HG02884 (cell line): Measurements from ENCODE around the gene TNK2.

ENCODE experiments used
- ATAC-seq: cut with Tn5 transposase; IDR thresholded peaks from one replicate; pipeline ENCODE4 v1.9.1; 2021; ENCODE audit warnings: mild to moderate bottlenecking, moderate library complexity; ENCODE audit not compliant: unreplicated experiment

TNK2 gene

DNA sequence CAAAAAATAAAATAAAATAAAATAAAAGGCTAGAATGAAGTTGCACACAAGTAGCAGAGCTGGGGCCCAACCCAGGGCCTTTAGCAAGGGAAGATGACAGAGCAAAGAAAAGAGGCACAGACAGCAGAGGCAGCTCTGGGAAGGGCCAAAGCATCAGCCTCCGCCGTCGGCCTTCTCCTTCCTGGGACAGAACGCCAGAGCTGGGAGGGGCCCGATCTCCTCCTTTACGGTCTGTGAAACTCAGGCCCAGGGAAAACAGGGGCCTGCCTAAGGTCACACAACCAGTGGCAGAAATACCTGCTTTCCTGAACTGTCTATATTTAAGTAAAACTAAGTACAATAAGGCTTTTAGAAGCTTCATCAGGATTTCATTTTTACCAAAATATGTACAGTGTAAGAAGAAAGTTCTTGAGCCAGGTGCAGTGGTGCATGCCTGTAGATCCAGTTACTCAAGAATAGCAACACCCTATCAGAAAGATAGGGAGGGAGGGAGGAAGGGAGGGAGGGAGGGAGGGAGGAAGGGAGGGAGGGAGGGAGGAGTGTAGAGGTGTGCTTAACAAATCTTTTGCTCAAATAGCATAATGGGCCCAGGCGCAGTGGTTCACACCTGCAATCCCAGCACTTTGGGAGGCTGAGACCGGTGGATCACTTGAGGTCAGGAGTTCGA is 53.6 kb downstream of the TNK2 start:
- no peak for ATAC-seq

DNA sequence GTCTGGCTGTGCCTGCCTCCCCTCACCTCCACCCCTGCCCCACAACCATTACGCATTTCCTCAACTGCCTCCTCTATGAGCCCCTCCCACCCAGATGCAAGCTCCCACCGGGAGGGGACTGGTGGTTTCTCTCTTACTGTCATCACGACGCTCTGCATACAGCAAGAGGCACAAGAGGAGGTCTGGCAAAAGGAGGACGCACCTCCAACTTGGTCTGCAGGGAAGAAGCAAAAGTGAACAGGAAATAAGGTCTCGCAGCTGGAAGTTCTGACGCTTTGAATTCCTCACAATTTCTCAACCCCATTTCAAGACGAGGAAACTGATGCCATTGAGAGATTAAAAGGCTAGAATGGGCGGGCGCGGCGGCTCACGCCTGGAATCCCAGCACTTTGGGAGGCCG is 54.4 kb downstream of the TNK2 start:
- ATAC-seq: no peak

DNA sequence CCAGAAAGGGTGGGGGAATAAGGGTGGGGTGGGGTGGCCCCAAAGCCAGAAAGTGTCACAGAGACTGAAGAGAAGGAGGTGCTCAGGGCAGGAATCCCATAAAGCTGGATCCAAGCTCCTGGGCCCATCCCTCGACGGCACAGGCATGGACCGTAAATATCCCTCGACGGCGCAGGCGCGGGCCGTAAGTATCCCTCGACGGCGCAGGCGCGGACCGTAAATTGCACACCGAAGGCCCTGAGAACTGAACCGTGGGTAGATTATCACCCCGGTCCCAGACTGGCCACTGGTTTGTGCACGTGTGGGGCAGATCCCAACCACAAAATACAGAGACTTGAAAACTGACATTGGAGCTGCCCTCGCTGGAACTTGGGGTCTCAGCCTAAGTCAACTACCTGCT is 55.3 kb downstream of the TNK2 start:
- ATAC-seq: no peak

DNA sequence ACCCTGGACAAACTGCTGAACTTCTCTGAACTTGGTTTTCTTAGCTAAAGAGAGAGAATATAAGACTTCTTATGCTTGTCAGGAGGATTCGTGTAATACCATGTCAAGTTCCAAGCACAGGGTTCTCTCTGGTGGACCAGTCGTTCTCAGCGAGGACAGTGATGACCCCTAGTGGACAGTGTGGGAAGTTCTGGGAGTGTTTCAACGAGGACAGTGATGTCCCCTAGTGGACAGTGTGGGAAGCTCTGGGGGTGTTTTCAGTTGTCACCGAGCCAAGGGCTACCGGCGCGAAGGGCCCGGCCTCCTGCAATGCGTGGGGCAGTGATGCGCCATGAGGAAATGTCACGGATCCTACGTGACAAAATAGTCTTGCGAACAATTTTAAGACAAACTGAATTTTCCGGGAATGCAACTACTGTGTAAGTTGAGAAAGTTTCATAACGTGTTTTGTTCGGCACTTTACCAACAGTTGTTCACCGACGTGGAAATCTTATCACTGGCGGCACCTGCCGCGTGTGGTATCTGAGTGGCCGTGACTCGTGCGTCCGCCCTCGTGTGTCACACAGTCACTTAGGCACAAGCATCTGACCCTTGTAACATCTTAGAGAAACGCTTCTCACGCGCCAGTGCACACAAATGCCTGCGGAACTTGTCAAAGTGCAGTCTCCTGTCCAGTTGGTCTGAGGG is 57.4 kb downstream of the TNK2 start:
- peak; percentile 87 for ATAC-seq

DNA sequence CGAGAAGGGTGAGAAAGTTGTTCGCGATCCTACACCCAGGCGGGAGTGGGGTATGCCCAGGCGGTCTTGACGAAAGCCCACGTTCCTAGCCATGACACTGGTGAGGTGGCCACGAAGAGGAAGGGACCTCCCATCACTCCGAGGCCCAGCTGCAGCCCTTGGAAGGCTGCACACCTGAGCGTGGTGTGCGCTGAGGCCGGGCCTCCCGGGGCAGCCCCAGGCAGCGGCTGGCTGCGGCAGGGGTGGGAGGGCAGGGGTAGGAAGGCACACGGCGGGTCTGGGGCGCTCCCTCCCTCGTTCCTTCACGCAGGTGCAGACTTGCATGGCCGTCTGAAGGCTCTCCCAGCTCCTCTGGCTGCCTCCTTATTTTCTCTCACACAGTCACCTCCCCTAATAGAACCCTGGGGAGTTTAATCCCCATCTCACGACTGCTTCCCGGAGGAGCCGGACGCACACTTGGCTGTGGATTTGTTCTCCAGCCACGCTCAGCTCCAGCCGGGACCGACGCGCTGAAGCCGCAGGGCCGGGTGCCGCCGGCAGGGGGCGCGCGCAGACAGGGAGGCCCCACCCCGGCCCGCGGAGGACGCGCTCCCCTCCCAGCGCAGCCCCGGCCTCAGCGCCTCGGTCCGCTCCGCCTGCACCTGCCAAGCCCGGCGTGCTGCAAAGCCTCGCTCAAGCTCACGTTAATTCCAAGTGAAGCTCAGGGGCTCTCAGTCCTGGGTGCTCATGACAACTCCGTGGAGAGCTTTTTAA is 58.9 kb downstream of the TNK2 start:
- no peak for ATAC-seq

DNA sequence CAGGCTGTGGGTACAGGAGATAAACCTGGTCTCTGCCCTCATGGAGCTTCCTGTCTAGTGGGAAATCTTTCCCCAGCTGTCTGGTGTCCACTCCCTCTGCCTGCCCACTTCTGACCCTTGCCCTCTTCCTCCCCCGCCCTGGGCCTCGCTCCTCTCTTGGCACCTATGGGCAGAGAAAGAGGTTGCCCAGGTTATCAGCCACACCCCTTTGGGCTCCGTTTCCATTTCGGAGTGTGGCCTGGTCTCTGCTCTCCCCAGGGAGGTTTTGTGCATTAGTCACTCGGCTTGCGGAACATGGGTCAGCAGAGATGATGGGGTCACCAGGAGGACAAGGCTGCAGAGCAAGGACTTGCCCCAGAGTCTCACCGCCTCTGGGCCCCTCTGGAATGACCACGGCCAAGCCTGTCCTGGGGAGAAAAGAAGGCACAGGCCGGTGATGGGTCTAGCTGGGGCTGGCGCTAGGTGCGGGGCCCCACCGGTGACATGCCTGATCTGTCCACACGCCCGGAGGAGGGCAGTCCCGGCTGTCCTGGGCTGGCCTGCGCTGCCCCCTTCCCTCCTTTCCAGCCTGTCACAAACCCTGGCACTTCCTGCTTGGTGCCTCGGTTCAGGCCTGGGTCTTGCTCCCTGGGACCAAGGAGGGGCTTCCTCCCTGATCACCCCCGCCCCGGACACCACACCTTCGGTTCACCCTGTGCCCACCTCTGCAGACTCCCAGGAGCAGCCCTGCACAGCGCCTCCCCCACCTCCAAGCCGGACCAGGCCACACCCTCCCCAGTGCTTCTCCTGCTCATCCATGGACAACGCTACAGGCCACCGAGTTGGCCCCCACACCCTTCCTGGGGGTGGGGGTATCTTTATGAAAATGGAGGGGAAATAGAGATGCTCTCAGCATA is 61.0 kb downstream of the TNK2 start:
- ATAC-seq: no peak

DNA sequence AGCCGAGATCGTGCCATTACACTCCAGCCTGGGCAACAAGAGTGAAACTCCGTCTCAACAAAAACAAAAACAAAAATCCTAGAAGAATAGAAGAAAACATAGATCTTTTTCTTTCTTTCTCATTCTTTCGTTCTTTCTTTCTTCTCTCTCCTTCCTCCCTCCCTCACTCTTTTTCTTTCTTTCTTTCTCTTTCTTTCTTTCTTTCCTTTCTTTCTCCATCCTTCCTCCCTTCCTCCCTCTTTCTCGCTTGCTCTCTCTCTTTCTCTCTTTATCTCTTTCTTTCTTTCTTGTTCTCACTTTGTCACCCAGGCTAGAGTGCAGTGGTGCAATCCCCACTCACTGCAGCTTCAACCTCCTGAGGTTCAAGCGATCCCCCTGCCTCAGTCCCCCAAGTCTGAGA is 62.9 kb downstream of the TNK2 start:
- no peak for ATAC-seq

DNA sequence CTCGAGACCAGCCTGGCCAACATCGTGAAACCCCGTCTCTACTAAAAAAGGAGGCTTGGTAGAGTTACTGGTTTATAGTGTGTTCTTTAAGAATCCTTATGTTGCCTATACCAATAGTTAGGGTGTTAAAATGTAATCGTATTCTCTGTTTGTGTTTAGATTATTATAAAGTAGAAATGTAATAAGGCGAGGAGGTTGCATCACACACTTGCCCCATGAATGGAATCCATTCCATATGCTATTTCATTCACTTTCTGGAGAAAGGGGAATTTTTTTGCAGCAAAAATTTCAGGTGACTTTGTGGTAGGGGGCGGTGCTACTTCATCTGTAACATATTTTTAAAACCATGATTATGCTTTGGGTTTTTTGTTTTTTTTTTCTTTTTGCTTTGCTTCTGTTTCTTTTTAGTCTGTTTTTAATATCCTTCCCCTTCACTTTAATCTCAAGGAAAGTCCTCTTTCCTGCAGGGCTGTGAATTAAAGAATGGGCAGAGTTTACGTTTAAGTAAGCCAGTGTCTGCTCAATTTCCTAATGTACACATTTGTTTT is 63.6 kb downstream of the TNK2 start:
- no peak for ATAC-seq

DNA sequence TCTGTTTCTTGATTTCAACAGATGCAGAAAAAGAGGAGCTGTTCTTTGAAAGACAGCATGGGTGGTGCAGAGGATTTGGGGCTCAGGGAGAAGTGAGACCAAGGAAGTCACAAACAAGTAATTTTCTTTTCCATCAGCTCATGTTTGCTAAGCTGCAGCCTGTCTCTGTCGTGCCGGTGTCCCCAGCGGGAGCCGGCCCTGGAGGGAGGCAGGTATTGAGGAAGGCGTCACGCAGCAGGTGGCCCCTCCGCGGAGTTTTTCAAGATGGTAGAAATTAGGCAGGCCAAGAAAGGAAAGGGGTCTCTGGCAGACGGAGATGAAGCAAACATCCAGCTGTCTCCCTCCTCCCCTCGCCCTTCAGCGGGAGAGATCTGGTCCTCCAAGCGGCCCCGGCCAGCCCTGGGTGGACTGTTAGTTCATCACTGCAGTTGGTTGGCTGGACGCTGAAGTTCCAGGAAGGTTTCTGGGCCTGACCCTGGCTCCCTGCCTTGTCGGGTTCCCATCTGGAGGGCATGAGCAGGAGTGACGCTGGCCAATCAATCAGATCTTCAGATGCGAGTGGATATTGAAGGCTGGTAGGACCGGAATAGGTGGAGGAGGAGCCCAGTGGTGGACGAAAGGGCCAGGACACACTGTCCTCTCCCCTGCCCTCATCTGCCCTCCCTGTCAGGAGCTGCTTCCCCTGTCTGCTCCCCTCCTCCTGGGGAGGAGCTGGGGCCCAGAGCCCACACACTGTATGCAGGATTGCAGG is 68.9 kb downstream of the TNK2 start:
- no peak for ATAC-seq

DNA sequence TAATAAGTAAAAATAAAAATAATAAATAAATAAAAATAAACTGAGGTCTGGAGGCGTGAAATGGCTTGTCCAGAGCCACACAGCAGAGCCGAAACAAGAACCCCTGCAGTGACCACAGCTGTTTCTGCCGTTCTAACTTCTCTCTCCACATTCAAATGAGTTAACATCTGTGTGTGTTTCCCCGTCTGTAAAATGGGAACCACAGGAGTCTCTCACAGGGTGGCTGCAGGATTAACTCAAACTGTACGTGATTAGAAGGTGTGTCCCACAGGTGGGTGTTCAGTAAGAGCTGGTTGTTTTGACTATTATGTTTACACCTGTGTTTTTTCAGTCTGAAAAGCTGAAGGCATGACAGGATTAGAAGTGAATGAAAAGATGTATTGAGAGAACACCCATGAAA is 69.6 kb downstream of the TNK2 start:
- ATAC-seq: no peak

DNA sequence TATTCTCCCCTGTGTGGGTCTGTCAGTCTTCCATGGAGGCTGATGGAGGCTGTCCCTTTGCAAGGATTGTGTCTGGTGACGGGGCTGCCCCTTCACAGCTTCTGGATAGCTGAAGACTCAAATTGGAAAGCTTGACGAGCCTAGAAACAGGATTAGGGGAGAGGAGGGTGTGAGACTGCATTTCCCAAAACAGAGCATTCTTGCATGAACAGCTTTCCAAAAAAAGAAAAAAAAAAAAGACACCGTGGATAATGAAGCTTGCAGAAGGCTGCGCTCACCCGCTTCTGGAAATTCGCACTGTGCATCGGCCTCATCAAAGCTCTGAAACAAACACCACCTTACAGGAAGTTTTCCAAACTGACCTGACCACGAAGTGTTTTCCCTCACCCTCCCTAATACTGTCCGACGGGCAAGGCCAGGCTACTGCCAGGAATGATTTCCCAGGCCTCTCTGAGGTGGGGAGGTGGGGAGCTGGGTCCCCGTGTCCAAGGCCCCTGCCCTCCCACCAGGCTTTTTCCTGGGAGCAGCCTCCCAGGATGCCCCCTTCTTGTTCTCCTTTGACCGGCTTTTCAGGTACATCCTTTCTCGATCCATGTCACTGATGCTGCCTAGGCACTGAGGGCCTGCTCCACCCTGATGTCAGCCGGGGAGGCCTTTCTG is 71.7 kb downstream of the TNK2 start:
- no peak for ATAC-seq

DNA sequence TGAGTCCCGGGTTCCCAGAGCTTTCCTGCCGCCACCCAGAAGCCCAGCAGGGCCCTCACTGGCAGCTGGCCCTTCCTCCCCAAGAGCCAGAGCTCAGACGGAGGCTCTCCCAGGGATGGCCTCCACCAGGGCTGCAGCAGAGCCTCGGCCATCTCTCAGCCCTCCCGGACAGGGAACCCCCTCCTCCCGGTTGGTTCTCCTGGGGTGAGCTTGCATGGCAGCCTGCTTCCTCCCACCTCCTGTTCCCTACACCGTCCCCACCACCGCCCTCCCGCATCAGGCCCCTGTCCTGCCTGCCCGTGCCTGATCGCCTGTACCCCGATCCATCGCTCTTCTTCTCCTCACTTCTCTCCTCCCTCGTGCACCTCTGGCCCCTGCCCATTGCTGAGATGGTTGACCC is 72.6 kb downstream of the TNK2 start:
- no peak for ATAC-seq

DNA sequence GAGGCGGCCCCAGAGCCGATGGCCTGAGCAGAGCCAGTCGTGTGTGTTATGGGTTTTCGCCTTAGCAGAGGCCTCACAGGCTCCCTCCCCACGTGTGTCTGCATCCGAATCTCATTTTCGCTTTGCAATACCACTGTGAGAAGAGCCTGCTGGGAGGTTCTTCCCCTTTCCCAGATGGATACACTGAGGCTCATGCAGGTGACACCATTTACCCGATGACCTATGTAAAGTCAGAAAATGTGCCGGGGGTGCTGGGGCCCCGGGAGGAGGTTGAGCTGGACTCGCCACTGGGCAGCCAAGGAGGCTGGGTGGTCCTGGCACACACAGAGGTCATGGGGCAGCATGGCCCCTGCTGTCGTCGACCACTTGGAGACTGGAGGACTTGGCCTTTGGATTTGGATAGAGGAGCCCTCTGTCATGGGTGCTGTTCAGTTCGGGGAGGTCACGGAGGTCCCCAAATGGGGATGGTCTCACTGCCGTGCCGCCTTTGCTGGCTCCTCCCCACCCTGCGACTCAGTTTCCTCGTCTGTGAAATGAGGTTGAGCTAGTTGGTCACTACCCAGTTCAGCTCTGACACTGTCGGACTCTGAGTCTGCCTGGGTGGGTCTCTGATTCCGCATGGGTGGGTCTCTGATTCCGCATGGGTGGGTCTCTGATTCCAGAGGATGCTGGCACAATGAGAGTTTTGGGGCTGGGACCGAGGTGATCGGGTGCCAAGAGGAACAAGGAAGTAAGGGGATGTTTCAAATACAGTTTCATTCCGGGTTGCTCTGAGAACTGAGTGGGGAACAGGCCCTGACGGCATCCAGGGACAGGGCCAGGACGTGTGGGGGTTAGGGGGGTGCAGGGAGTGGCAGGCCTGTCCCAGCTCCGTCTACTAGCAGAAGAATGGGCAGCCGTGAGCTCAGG is 73.4 kb downstream of the TNK2 start:
- ATAC-seq: no peak

DNA sequence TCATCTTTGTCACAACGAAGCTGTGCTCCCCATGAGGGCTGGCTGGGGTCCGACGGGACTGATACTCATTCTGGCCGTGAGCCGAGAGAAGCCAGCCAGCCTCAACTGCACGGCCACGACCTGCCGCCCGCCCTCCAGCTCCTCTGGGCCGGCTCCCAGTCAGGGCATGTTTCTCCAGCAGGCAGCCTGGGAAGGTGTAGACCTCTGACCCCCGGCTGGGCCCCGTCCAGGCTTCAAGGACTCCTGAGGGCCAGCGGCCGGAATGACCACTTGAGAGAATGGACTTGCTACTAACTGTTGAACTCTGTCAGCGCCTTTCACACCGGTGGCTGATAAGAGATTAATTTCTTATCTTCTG is 78.5 kb downstream of the TNK2 start:
- ATAC-seq: no peak

DNA sequence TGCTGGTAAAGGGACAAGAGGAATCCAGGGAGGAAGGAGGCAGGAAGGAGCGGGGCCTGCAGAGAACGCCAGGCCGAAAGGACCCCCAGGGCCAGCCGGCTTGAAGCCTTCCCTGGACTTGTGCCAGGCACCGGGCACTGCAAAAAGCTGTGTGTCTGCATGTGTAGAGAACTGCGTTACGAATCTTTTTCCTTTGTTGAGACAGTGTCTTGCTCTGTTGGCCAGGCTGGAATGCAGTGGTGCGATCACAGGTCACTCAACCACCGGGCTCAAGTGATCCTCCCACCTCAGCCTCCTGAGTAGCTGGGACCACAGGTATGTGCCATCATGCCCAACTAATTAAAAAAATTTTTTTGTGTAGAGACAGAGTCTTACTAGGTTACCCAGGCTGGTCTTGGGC is 79.6 kb downstream of the TNK2 start:
- no peak for ATAC-seq

DNA sequence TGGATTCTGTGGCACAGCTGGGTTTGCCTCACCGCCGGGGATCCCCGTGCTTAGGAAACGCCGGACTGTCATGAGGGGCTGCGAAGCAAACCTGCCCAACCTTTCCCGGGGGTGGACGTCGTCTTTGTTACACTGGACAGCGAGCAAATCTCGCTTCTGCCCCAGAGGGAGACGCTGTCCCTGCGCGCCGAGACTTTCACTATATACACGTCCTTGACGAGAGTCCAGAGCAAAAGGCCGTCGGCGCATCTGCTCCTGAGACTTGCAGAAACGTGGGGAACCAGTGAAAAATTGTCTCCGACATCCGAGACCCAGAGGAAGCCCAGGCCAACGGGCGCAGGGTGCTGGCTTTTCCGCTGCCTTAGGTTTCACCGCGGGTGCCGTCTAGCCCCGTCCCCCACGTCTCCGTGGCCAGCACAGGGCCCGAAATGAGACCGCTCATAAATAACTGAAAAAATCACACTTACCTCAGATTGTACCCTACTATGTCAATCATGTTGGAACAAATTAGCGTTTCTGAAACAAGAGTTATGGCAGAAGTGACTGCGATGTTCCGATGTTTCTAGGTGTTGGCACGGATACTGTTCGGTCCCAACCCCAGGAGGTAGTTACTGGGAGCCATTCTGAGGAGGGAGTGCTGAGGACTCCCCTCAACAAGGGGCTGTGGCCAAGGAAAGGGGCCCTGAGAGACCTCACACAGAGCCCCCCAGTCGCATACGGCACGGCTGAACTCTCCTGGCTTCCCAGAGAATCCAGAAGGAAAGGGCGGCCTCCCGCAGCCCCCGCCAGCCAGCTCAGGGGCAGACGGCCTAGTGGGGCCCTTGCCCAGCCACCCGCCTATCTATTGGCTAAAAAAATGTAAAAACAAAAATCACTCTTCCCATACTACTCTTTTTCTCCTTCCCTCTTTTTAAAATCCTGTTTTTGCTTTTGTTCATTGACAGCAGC is 82.2 kb downstream of the TNK2 start:
- ATAC-seq: no peak

DNA sequence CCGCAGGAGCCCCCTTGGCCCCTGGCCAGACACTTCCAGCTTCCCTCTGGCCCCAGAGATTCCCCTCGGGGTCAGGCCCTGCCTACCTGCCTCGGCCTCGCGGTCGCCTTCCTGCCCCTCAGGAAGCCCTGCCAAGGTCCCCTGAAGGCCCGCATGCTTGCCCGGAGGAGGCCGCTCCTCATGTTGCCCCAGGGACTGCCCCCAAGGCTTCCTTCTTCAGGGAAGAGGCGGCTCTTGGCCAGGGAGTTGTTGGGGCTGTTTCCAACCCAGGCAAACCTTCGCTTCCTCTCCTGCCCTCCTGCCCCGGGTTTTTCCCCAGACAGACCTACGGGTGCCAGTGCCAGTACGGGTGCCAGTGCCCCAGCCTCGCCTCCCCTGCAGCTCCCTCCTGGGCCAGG is 83.2 kb downstream of the TNK2 start:
- ATAC-seq: no peak
